NT2/D1 (cell line): Measurements from ENCODE around the gene MAN2A1.

Experiments used
- DNase-seq: peaks from one replicate; pipeline ENCODE4 v3.0.0-alpha.2; 2011; ENCODE audit warnings: low read depth, low spot score
- H3K27me3 ChIP-seq: 2 replicates; pipeline ENCODE4 v1.6.0; 2011; ENCODE audit warnings: mild to moderate bottlenecking; ENCODE audit not compliant: insufficient read length, insufficient read depth
- H3K36me3 ChIP-seq: 2 replicates; pipeline ENCODE4 v1.6.1; 2011; ENCODE audit warnings: mild to moderate bottlenecking, low read length, mixed read lengths; ENCODE audit not compliant: insufficient read depth, insufficient read length
- H3K4me1 ChIP-seq: 2 replicates; pipeline ENCODE4 v1.5.1; 2011; ENCODE audit not compliant: insufficient read depth, insufficient read length
- H3K4me3 ChIP-seq: 2 replicates; pipeline ENCODE4 v1.5.1; 2011; ENCODE audit warnings: low read depth; ENCODE audit not compliant: insufficient read length
- H3K9ac ChIP-seq: 2 replicates; pipeline ENCODE4 v1.6.0; 2011; ENCODE audit warnings: low read depth; ENCODE audit not compliant: insufficient read length
- H3K9me3 ChIP-seq: 2 replicates; pipeline ENCODE4 v1.5.1; 2011; ENCODE audit warnings: mild to moderate bottlenecking, low read length; ENCODE audit not compliant: insufficient read depth
- SUZ12 ChIP-seq: IDR thresholded peaks from 2 replicates; pipeline ENCODE4 v1.6.1; 2011; ENCODE audit not compliant: insufficient read length, insufficient read depth; ENCODE audit errors: extremely low read depth
- YY1 ChIP-seq: IDR thresholded peaks from 2 replicates; pipeline ENCODE4 v1.6.1; 2011; ENCODE audit not compliant: insufficient read length, insufficient read depth
- ZNF274 ChIP-seq: IDR thresholded peaks from 2 replicates; pipeline ENCODE4 v1.6.1; 2011; ENCODE audit warnings: mild to moderate bottlenecking, low read depth, low read length

Gene MAN2A1

GRCh38 chr5:109838157-109838556 lies 148.4 kb downstream of the MAN2A1 start:
- no peaks in the 10 kb centered on the region for H3K27me3 ChIP-seq
- TF ChIP-seq SUZ12 (no peak), ZNF274 (no peak)
- H3K36me3 ChIP-seq, result peaks cover 14% of the 10 kb centered on the region
- H3K4me1 ChIP-seq, result peaks cover 4% of the 10 kb centered on the region
- peak; percentile 43 for DNase-seq
- H3K9me3 ChIP-seq, result peaks cover 15% of the 10 kb centered on the region
- no peak overlapping the region for H3K4me3 ChIP-seq
- no peak overlapping the region for H3K9ac ChIP-seq

- no peak for TF ChIP-seq ZNF274
- no peak for TF ChIP-seq SUZ12
- no peak for TF ChIP-seq YY1
- H3K4me3 ChIP-seq, result no peak overlapping the region
- no peaks in the 10 kb centered on the region for H3K9me3 ChIP-seq
- DNase-seq, result no peak
- no peaks in the 10 kb centered on the region for H3K4me1 ChIP-seq
- no peak overlapping the region for H3K9ac ChIP-seq
- H3K27me3 ChIP-seq, result no peaks in the 10 kb centered on the region
- H3K36me3 ChIP-seq, result peaks cover 39% of the 10 kb centered on the region
Observed at GRCh38 chr5:109844148-109844547, 154.4 kb downstream of the MAN2A1 start.

GRCh38 chr5:109844695-109845094 lies 155.0 kb downstream of the MAN2A1 start:
- DNase-seq, result no peak
- no peak overlapping the region for H3K4me3 ChIP-seq
- H3K36me3 ChIP-seq, result peaks cover 43% of the 10 kb centered on the region
- no peak overlapping the region for H3K9ac ChIP-seq
- H3K9me3 ChIP-seq, result no peaks in the 10 kb centered on the region
- H3K27me3 ChIP-seq, result no peaks in the 10 kb centered on the region
- TF ChIP-seq ZNF274 (no peak), YY1 (no peak), SUZ12 (no peak)
- H3K4me1 ChIP-seq, result no peaks in the 10 kb centered on the region

- Histone ChIP-seq H3K4me3 (no peak overlapping the region), H3K4me1 (no peaks in the 10 kb centered on the region), H3K36me3 (peaks cover 43% of the 10 kb centered on the region), H3K9me3 (peaks cover 4% of the 10 kb centered on the region; the same call in 1 of the 2 replicates), H3K27me3 (no peaks in the 10 kb centered on the region), H3K9ac (no peak overlapping the region)
- no peak for DNase-seq
- TF ChIP-seq SUZ12 (no peak), YY1 (no peak), ZNF274 (no peak)
Observed at GRCh38 chr5:109848130-109848529, 158.4 kb downstream of the MAN2A1 start.

GRCh38 chr5:109849478-109850088 lies 159.9 kb downstream of the MAN2A1 start:
- no peak for DNase-seq
- TF ChIP-seq SUZ12 (no peak), ZNF274 (no peak), YY1 (no peak)
- H3K9me3 ChIP-seq, result peaks cover 4% of the 10 kb centered on the region; the same call in 1 of the 2 replicates
- no peak overlapping the region for H3K4me3 ChIP-seq
- H3K36me3 ChIP-seq, result peaks cover 41% of the 10 kb centered on the region
- no peaks in the 10 kb centered on the region for H3K4me1 ChIP-seq
- H3K9ac ChIP-seq, result no peak overlapping the region
- H3K27me3 ChIP-seq, result no peaks in the 10 kb centered on the region

- Histone ChIP-seq H3K4me3 (no peak overlapping the region), H3K4me1 (no peaks in the 10 kb centered on the region), H3K27me3 (no peaks in the 10 kb centered on the region), H3K9me3 (peaks cover 4% of the 10 kb centered on the region; the same call in 1 of the 2 replicates), H3K36me3 (peaks cover 42% of the 10 kb centered on the region), H3K9ac (no peak overlapping the region)
- TF ChIP-seq SUZ12, result no peak
- TF ChIP-seq YY1, result no peak
- TF ChIP-seq ZNF274, result no peak
- no peak for DNase-seq
Observed at GRCh38 chr5:109852371-109853155, 162.8 kb downstream of the MAN2A1 start.

GRCh38 chr5:109853377-109853776 lies 163.7 kb downstream of the MAN2A1 start:
- DNase-seq, result no peak
- no peak overlapping the region for H3K4me3 ChIP-seq
- peaks cover 4% of the 10 kb centered on the region; the same call in 1 of the 2 replicates for H3K9me3 ChIP-seq
- H3K4me1 ChIP-seq, result no peaks in the 10 kb centered on the region
- H3K27me3 ChIP-seq, result no peaks in the 10 kb centered on the region
- H3K9ac ChIP-seq, result no peak overlapping the region
- TF ChIP-seq SUZ12, result no peak
- no peak for TF ChIP-seq YY1
- H3K36me3 ChIP-seq, result peaks cover 41% of the 10 kb centered on the region
